HAP-1 (cell line): ENCODE data around the gene ZNF670.

Source experiments
- DNase-seq, 2 experiments: peaks; one replicate each; pipeline ENCODE4 v3.0.0-alpha.2; 2016 to 2020; ENCODE audit warnings: low spot score in 2 of 2
- H3K27me3 ChIP-seq: fragments of 250-450 bp; sonication (Bioruptor Pico); 2 replicates; pipeline ENCODE4 v1.5.1; 2020; ENCODE audit warnings: low read depth, mild to moderate bottlenecking, moderate library complexity
- H3K36me3 ChIP-seq: fragments of 250-450 bp; sonication (Bioruptor Pico); replicated peaks from 2 replicates; pipeline ENCODE4 v1.5.1; 2020; ENCODE audit warnings: mild to moderate bottlenecking
- H3K4me1 ChIP-seq: fragments of 250-450 bp; sonication (Bioruptor Pico); 2 replicates; pipeline ENCODE4 v1.5.1; 2020; ENCODE audit warnings: mild to moderate bottlenecking
- H3K4me3 ChIP-seq: fragments of 250-450 bp; sonication (Bioruptor Pico); 2 replicates; pipeline ENCODE4 v1.5.1; 2020; ENCODE audit warnings: mild to moderate bottlenecking, moderate library complexity
- H3K9me3 ChIP-seq: fragments of 250-450 bp; sonication (Bioruptor Pico); 2 replicates; pipeline ENCODE4 v1.5.1; 2020; ENCODE audit warnings: mild to moderate bottlenecking, moderate library complexity
- in situ Hi-C: fragments of 300-500 bp; cut with MboI; formaldehyde crosslinking; loops from 3 replicates; pipeline ENCODE4 v1.14.3; 2020; ENCODE audit warnings: low sequenced_read_pairs, inconsistent platforms, mixed read lengths

Gene ZNF670

GRCh38 chr1:247090455-247090854 lies 11.8 kb upstream of the ZNF670 start:
- H3K27me3 ChIP-seq = no peaks in the 10 kb centered on the region
- in situ Hi-C loops = no loop called here
- H3K4me3 ChIP-seq = no peak overlapping the region
- H3K36me3 ChIP-seq = no peaks in the 10 kb centered on the region
- no peak for DNase-seq
- H3K4me1 ChIP-seq = no peaks in the 10 kb centered on the region
- no peaks in the 10 kb centered on the region for H3K9me3 ChIP-seq

GRCh38 chr1:247089616-247090375 lies 11.2 kb upstream of the ZNF670 start:
- no peak for DNase-seq
- in situ Hi-C loops = no loop called here

GRCh38 chr1:247088967-247089366 lies 10.4 kb upstream of the ZNF670 start:
- in situ Hi-C loops = no loop called here
- Histone ChIP-seq H3K9me3 (no peaks in the 10 kb centered on the region), H3K27me3 (no peaks in the 10 kb centered on the region), H3K4me3 (no peak overlapping the region), H3K36me3 (no peaks in the 10 kb centered on the region), H3K4me1 (no peaks in the 10 kb centered on the region)
- no peak for DNase-seq

More at GRCh38 chr1:247089616-247090375, 11.2 kb upstream of the ZNF670 start:
- H3K27me3 ChIP-seq = no peaks in the 10 kb centered on the region
- H3K36me3 ChIP-seq = no peaks in the 10 kb centered on the region
- H3K4me3 ChIP-seq = no peak overlapping the region
- no peaks in the 10 kb centered on the region for H3K4me1 ChIP-seq
- H3K9me3 ChIP-seq = no peaks in the 10 kb centered on the region

DNA sequence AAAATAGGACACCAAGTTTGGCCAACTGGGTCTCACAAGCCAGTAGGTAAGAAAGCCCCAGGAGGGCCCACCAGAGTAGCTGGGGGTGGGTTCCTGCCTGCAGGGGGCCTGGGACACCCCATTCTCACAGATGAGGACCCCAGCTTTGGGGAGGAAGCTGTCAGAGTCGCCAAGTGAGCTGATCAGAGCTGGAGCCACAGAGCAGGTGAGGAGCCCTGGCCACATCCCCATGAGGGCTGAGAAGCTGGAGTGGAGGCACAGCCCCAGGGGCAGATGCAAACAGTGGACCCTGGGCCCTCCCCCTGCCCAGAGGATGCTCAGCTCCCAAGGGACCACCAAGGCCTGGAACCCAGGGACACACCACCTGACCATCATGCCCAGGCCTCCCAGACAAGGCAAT lies 8.6 kb upstream of the ZNF670 start:
- Histone ChIP-seq H3K36me3 (no peaks in the 10 kb centered on the region), H3K4me1 (no peaks in the 10 kb centered on the region), H3K27me3 (no peaks in the 10 kb centered on the region), H3K4me3 (no peak overlapping the region), H3K9me3 (no peaks in the 10 kb centered on the region)
- DNase-seq = no peak
- in situ Hi-C loops = no loop called here

DNA sequence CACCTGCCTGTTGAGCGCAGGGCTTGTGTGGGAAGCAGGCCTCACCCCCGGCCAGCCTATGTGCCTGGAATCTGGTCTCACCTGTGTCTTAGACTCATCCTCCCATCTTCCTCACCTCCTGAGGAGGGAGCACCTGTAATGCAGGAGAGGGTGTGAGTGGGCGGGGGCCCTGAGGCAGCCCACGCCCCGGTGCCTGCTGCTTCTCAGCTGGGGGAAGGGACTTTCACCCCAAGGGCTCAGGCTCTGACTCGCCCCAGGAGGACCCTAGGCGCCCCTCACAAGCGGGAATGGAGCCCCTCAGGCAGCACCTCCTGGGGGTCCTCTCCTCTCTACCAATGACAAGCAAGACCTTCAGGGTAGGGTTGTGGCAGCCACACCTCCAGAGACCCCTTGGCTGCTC lies 6.7 kb upstream of the ZNF670 start:
- H3K27me3 ChIP-seq = no peaks in the 10 kb centered on the region
- in situ Hi-C loops = no loop called here
- H3K9me3 ChIP-seq = no peaks in the 10 kb centered on the region
- no peak for DNase-seq
- H3K4me1 ChIP-seq = no peaks in the 10 kb centered on the region
- H3K36me3 ChIP-seq = no peaks in the 10 kb centered on the region
- no peak overlapping the region for H3K4me3 ChIP-seq

- H3K4me1 ChIP-seq = no peaks in the 10 kb centered on the region
- no peaks in the 10 kb centered on the region for H3K27me3 ChIP-seq
- in situ Hi-C loops = no loop called here
- H3K9me3 ChIP-seq = no peaks in the 10 kb centered on the region
- no peak overlapping the region for H3K4me3 ChIP-seq
- H3K36me3 ChIP-seq = no peaks in the 10 kb centered on the region
- DNase-seq = no peak
Observed at GRCh38 chr1:247084771-247085170, 6.2 kb upstream of the ZNF670 start.

DNA sequence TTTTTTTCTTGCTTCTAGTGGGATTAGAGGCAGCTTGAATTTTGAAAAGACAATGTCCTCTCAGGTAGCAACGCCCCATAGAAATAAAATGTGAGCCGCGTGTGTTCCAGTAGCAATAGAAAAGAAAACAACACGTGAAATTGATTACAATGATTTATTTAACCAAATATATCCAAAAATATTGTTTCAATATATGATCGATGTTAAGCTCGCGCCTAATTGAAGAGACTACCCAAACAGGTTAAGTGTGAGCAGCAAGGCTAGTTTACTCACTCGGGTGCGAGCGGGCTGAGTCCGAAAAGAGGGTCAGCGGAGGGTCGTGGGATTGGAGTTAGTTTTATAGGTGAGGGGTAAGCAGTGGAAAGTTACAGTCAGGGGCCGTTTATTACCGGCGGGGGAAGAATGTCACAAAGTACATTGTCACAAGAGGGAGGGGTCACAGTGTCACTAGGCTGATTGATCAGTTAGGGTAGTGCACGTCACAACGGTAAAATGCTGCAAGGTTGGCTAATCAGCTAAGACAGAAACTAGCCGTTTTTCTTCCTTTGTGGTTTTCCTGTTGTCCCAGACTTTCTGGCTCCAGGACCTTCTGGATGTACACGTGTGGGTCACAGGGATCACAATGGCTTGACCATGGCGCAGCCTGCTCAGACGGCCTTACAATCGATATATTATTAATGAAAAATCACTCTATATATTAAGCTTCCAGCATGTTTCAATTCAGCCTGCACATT lies 697 bp upstream of the ZNF670 start:
- DNase-seq = no peak

DNA sequence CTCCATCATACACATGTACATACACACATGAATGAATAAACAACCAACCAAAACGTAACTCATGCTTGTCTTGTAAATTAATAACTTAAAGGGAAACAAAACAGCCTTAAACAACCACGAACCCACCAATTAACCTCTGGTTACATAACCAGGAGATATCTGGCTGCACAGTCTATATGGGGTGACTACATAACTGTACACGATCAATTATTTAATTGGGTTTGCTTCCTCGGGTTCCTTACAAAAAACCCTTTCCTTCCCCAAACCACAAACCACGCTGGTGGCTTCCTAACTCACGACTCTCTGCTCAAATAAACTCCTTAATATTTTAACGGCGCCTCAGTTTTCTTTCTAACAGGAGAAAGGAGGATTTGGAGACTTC lies 744 bp downstream of the ZNF670 start:
- H3K4me3 ChIP-seq = peak overlapping the region; percentile 94
- peaks cover 6% of the 10 kb centered on the region; the same call in 1 of the 2 replicates for H3K4me1 ChIP-seq
- in situ Hi-C loops = no loop called here
- peaks cover 7% of the 10 kb centered on the region; the same call in 1 of the 2 replicates for H3K36me3 ChIP-seq
- DNase-seq = peak in 1 of 2 experiments; percentile 13
- H3K27me3 ChIP-seq = no peaks in the 10 kb centered on the region
- H3K9me3 ChIP-seq = peaks cover 19% of the 10 kb centered on the region

More for the DNA sequence above, 697 bp upstream of the ZNF670 start:
- Histone ChIP-seq H3K4me3 (peak overlapping the region; percentile 94), H3K9me3 (peaks cover 19% of the 10 kb centered on the region), H3K27me3 (no peaks in the 10 kb centered on the region), H3K4me1 (peaks cover 6% of the 10 kb centered on the region; the same call in 1 of the 2 replicates), H3K36me3 (peaks cover 5% of the 10 kb centered on the region; the same call in 1 of the 2 replicates)
- in situ Hi-C loops = no loop called here

DNA sequence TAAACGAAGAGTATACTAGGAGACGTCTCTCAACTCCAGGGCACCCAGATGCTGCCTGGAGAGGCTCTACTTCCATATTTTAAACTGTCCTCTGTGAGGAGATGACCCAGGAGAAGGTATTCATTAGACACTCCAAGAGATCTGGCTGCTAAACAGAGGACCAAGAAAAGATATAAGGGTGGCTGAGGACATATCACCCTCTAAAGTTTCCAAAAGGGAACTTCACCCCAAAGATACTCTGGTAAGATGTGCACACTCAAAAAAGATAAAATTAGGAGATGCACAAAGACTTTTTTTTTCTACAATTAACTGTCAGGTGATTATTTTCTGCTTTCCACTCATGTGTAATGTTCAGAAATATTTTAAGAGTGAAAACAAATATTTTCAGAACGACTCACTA lies 1.4 kb downstream of the ZNF670 start:
- no peak for DNase-seq
- Histone ChIP-seq H3K4me1 (peaks cover 6% of the 10 kb centered on the region; the same call in 1 of the 2 replicates), H3K27me3 (no peaks in the 10 kb centered on the region), H3K4me3 (peak overlapping the region; percentile 94), H3K36me3 (peaks cover 7% of the 10 kb centered on the region; the same call in 1 of the 2 replicates), H3K9me3 (peaks cover 19% of the 10 kb centered on the region)
- in situ Hi-C loops = no loop called here

- in situ Hi-C loops = no loop called here
- H3K27me3 ChIP-seq = no peaks in the 10 kb centered on the region
- 0 out of 2 replicates have a peak, but pooled peaks cover 3% of the 10 kb centered on the region for H3K36me3 ChIP-seq
- H3K4me3 ChIP-seq = no peak overlapping the region
- peaks cover 30% of the 10 kb centered on the region for H3K9me3 ChIP-seq
- H3K4me1 ChIP-seq = no peaks in the 10 kb centered on the region
- no peak for DNase-seq
Observed at GRCh38 chr1:247070645-247071044, 8.0 kb downstream of the ZNF670 start.

GRCh38 chr1:247064304-247064703 lies 14.3 kb downstream of the ZNF670 start:
- peaks cover 22% of the 10 kb centered on the region for H3K9me3 ChIP-seq
- no peak overlapping the region for H3K4me3 ChIP-seq
- no peaks in the 10 kb centered on the region for H3K4me1 ChIP-seq
- in situ Hi-C loops = no loop called here
- no peak for DNase-seq
- no peaks in the 10 kb centered on the region for H3K36me3 ChIP-seq
- no peaks in the 10 kb centered on the region for H3K27me3 ChIP-seq

GRCh38 chr1:247060771-247061170 lies 17.8 kb downstream of the ZNF670 start:
- DNase-seq = no peak
- in situ Hi-C loops = no loop called here
- H3K27me3 ChIP-seq = no peaks in the 10 kb centered on the region
- no peaks in the 10 kb centered on the region for H3K4me1 ChIP-seq
- H3K9me3 ChIP-seq = peaks cover 28% of the 10 kb centered on the region
- no peaks in the 10 kb centered on the region for H3K36me3 ChIP-seq
- no peak overlapping the region for H3K4me3 ChIP-seq

- in situ Hi-C loops = no loop called here
- DNase-seq = no peak
- Histone ChIP-seq H3K36me3 (no peaks in the 10 kb centered on the region), H3K4me1 (no peaks in the 10 kb centered on the region), H3K4me3 (no peak overlapping the region), H3K27me3 (no peaks in the 10 kb centered on the region), H3K9me3 (peaks cover 51% of the 10 kb centered on the region)
Observed at GRCh38 chr1:247056071-247056470, 22.5 kb downstream of the ZNF670 start.

DNA sequence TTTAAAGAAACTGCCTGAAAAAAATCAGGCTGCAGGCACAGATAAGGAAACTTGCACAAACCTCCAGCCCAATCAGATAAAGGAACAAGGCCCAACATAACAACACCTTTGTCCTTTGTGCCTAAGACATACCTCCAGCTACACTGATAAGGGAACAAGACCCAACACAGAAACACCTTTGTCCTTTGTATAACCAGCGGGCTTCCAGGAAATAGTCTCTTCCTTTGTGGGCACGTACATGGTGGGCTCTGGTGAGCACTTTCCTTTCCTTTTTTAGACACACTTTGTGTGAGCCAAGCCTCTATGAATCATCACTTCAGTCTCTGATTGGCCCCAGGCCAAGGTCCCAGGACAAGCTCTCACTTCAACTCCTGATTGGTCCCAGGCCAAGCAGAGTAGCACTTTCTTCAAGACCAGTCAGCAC lies 23.6 kb downstream of the ZNF670 start:
- H3K9me3 ChIP-seq = peaks cover 46% of the 10 kb centered on the region
- H3K27me3 ChIP-seq = no peaks in the 10 kb centered on the region
- no peak overlapping the region for H3K4me3 ChIP-seq
- no peaks in the 10 kb centered on the region for H3K4me1 ChIP-seq
- no peaks in the 10 kb centered on the region for H3K36me3 ChIP-seq
- in situ Hi-C loops = no loop called here
- DNase-seq = no peak
